Measurements from ENCODE around the gene CNDP1. TPM values are rescaled to one million over a fixed set of nuclear protein-coding genes. Genes with fewer than 3 reads are reported as not detected.
"Not testable (repeated sequence)": the region's sequence is repeated elsewhere in the genome, so short reads cannot be mapped to it uniquely, and the experiment has no call there.

CNDP1 gene
- total RNA-seq, 1 donor, result not detected

DNA sequence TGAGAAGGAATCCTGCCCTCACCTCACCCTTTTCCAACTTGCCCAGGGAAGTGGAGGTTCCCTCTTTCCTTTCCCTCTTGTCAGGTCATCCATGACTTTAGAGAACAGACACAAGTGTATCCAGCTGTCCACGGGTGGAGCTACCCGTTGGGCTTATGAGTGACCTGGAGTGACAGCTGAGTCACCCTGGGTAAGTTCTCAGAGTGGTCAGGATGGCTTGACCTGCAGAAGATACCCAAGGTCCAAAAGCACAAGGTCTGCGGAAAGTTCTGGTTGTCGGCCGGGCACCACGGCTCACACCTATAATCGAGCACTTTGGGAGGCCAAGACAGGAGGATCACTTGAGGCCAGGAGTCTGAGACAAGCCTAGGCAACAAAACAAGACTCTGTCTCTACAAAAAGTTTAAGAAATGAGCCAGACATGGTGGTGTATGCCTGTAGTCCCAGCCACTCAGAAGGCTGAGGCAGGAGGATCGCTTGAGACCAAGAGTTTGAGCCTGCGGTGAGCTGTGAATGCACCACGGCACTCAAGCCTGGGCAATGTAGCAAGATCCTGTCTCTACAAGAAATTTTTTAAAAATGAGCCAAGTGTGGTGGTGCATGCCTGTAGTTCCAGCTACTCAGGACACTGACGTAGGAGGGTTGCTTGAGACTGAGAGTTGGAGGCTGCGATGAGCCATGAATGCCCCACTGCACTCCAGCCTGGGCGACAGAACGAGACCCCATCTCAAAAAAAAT, 14.0 kb upstream of the CNDP1 start:
- H3K4me3 ChIP-seq (ENCODE audit: low read depth, low read length), result no peak overlapping the region
- no peak for TF ChIP-seq CTCF (IDR thresholded peaks at IDR 0.05; ENCODE audit: insufficient read depth, low read depth, low read length)
- DNase-seq (ENCODE audit: low read depth), result no peak

GRCh38 chr18:74521068-74521725, 13.1 kb upstream of the CNDP1 start:
- no peak overlapping the region for H3K4me3 ChIP-seq (ENCODE audit: low read depth, low read length)
- no peak for DNase-seq (ENCODE audit: low read depth)
- TF ChIP-seq CTCF (IDR thresholded peaks at IDR 0.05; ENCODE audit: insufficient read depth, low read depth, low read length), result no peak

GRCh38 chr18:74522635-74523548, 11.4 kb upstream of the CNDP1 start:
- peak; percentile 45 for DNase-seq (ENCODE audit: low read depth)
- no peak for TF ChIP-seq CTCF (IDR thresholded peaks at IDR 0.05; ENCODE audit: insufficient read depth, low read depth, low read length)
- no peak overlapping the region for H3K4me3 ChIP-seq (ENCODE audit: low read depth, low read length)

- peak; percentile 73 for DNase-seq (ENCODE audit: low read depth)
- no peak for TF ChIP-seq CTCF (IDR thresholded peaks at IDR 0.05; ENCODE audit: insufficient read depth, low read depth, low read length)
- no peak overlapping the region for H3K4me3 ChIP-seq (ENCODE audit: low read depth, low read length)
These were observed 10.2 kb upstream of the CNDP1 start for GRCh38 chr18:74524097-74524496.

DNA sequence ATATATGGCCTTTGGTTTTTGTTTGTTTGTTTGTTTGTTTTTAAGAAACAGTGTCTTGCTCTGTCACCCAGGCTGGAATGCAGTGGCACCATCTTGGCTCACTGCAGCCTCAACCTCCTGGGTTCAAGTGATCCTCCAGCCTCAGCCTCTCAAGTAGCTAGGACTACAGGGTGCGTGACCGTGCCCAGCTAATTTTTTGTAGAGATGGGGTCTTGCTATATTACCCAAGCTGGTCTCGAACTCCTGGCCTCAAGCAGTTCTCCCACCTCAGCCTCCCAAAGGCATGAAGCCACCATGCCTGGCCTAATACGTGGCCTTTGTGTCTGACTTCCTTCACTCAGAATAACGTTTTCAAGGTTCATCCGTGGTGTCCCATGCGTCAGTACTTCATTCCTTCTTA, 9.4 kb upstream of the CNDP1 start:
- not testable (repeated sequence) for H3K4me3 ChIP-seq (ENCODE audit: low read depth, low read length); DNase-seq (ENCODE audit: low read depth)

GRCh38 chr18:74525741-74526140, 8.6 kb upstream of the CNDP1 start:
- no peak for DNase-seq (ENCODE audit: low read depth)
- no peak overlapping the region for H3K4me3 ChIP-seq (ENCODE audit: low read depth, low read length)
- no peak for TF ChIP-seq CTCF (IDR thresholded peaks at IDR 0.05; ENCODE audit: insufficient read depth, low read depth, low read length)

- no peak overlapping the region for H3K4me3 ChIP-seq (ENCODE audit: low read depth, low read length)
- DNase-seq (ENCODE audit: low read depth), result no peak
- TF ChIP-seq CTCF (IDR thresholded peaks at IDR 0.05; ENCODE audit: insufficient read depth, low read depth, low read length), result no peak
These were observed 7.8 kb upstream of the CNDP1 start for GRCh38 chr18:74526488-74526887.

Measured in fibroblast of villous mesenchyme (primary cell).